ENCODE data around the gene NETO2.

DNA sequence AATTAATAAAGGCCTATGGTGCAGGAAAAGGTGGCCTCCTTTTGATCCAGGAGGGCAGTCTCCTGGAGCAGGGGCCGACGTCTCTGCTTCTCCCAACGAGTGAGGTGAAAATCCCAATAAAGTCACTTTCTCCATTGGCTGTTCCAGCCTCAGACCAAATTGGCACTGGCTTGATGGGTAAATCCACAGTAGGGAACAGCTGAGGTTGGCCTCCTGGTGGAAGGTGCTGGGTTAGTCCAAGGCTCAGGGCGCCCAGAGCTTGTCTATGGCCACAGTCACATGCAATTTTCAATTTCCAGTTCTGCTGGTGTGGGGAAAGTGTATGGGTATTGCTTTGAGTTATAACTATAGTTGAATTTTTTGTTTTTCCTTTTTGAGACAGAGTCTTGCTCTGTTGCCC, 79.0 kb downstream of the NETO2 start:
- no peak for TF ChIP-seq POLR2A (IDR thresholded peaks at IDR 0.05)
- TF ChIP-seq, protein P1, sequence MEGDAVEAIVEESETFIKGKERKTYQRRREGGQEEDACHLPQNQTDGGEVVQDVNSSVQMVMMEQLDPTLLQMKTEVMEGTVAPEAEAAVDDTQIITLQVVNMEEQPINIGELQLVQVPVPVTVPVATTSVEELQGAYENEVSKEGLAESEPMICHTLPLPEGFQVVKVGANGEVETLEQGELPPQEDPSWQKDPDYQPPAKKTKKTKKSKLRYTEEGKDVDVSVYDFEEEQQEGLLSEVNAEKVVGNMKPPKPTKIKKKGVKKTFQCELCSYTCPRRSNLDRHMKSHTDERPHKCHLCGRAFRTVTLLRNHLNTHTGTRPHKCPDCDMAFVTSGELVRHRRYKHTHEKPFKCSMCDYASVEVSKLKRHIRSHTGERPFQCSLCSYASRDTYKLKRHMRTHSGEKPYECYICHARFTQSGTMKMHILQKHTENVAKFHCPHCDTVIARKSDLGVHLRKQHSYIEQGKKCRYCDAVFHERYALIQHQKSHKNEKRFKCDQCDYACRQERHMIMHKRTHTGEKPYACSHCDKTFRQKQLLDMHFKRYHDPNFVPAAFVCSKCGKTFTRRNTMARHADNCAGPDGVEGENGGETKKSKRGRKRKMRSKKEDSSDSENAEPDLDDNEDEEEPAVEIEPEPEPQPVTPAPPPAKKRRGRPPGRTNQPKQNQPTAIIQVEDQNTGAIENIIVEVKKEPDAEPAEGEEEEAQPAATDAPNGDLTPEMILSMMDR (IDR thresholded peaks at IDR 0.05), result no peak

Data from upper lobe of left lung (tissue), 4 donors.